Measurements from ENCODE around the gene HIF3A.
A peak's percentile ranks its signal among the peaks of the same experiment; 100 is the strongest.

HIF3A gene

GRCh38 chr19:46351241-46352041 is 54.6 kb downstream of the HIF3A start:
- peak; percentile 11 for DNase-seq (ENCODE audit: insufficient read length, low spot score)
- FAIRE-seq = no peak
- TF ChIP-seq POLR2A (IDR thresholded peaks at IDR 0.05; ENCODE audit: low read depth, low read length) = no peak

- no peak for TF ChIP-seq POLR2A (IDR thresholded peaks at IDR 0.05; ENCODE audit: low read depth, low read length)
- DNase-seq (ENCODE audit: insufficient read length, low spot score) (no peak), FAIRE-seq (no peak)
Observed at GRCh38 chr19:46353730-46354528, 57.1 kb downstream of the HIF3A start.

GRCh38 chr19:46355234-46356148 is 58.6 kb downstream of the HIF3A start:
- no peak for DNase-seq (ENCODE audit: insufficient read length, low spot score)
- no peak for TF ChIP-seq POLR2A (IDR thresholded peaks at IDR 0.05; ENCODE audit: low read depth, low read length)
- FAIRE-seq = no peak

GRCh38 chr19:46356149-46357055 is 59.6 kb downstream of the HIF3A start:
- no peak for FAIRE-seq
- no peak for DNase-seq (ENCODE audit: insufficient read length, low spot score)
- TF ChIP-seq POLR2A (IDR thresholded peaks at IDR 0.05; ENCODE audit: low read depth, low read length) = no peak

GRCh38 chr19:46357846-46358583 is 61.2 kb downstream of the HIF3A start:
- FAIRE-seq = no peak
- TF ChIP-seq POLR2A (IDR thresholded peaks at IDR 0.05; ENCODE audit: low read depth, low read length) = no peak

GRCh38 chr19:46361915-46362314 is 65.1 kb downstream of the HIF3A start:
- DNase-seq (ENCODE audit: insufficient read length, low spot score) (no peak), FAIRE-seq (no peak)
- TF ChIP-seq POLR2A (IDR thresholded peaks at IDR 0.05; ENCODE audit: low read depth, low read length) = no peak

More at GRCh38 chr19:46357846-46358583, 61.2 kb downstream of the HIF3A start:
- no peak for DNase-seq (ENCODE audit: insufficient read length, low spot score)

GRCh38 chr19:46364359-46364758 is 67.5 kb downstream of the HIF3A start:
- no peak for TF ChIP-seq POLR2A (IDR thresholded peaks at IDR 0.05; ENCODE audit: low read depth, low read length)
- DNase-seq (ENCODE audit: insufficient read length, low spot score) (no peak), FAIRE-seq (no peak)

- DNase-seq (ENCODE audit: insufficient read length, low spot score) = no peak
- no peak for FAIRE-seq
- TF ChIP-seq POLR2A (IDR thresholded peaks at IDR 0.05; ENCODE audit: low read depth, low read length) = no peak
Observed at GRCh38 chr19:46365561-46365960, 68.7 kb downstream of the HIF3A start.

GRCh38 chr19:46366620-46367292 is 69.9 kb downstream of the HIF3A start:
- no peak for TF ChIP-seq POLR2A (IDR thresholded peaks at IDR 0.05; ENCODE audit: low read depth, low read length)
- FAIRE-seq = no peak
- DNase-seq (ENCODE audit: insufficient read length, low spot score) = no peak

GRCh38 chr19:46367426-46367825 is 70.6 kb downstream of the HIF3A start:
- no peak for FAIRE-seq
- no peak for DNase-seq (ENCODE audit: insufficient read length, low spot score)
- TF ChIP-seq POLR2A (IDR thresholded peaks at IDR 0.05; ENCODE audit: low read depth, low read length) = no peak

GRCh38 chr19:46368116-46368515 is 71.3 kb downstream of the HIF3A start:
- FAIRE-seq (no peak), DNase-seq (ENCODE audit: insufficient read length, low spot score) (no peak)
- no peak for TF ChIP-seq POLR2A (IDR thresholded peaks at IDR 0.05; ENCODE audit: low read depth, low read length)

GRCh38 chr19:46369817-46370216 is 73.0 kb downstream of the HIF3A start:
- DNase-seq (ENCODE audit: insufficient read length, low spot score) (no peak), FAIRE-seq (no peak)
- TF ChIP-seq POLR2A (IDR thresholded peaks at IDR 0.05; ENCODE audit: low read depth, low read length) = no peak

All from H54 (cell line).